ENCODE results near the gene CACNA2D3.
"Not testable (repeated sequence)": the region's sequence is repeated elsewhere in the genome, so short reads cannot be mapped to it uniquely, and the experiment has no call there.

CACNA2D3 gene

DNA sequence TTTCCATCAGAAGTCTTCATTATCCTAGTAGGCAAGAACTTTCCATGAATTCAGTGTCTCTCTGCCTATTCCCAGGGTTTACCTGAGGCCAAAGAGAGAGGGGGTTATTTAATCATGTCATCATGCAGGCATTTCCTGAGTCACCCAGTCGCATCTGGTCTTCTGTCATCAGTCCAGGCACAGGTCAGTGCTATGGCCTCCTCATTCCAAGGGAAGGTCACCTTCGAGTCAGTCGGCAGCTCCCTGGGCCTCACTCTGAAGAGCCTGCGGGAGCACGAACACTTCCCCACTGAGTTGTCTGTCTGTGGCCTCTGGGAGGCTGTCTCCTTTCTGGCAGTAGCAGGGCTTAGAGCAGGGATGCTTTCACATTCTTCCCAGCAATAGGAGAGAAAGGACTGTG is 831.7 kb downstream of the CACNA2D3 start:
- no peak for DNase-seq

DNA sequence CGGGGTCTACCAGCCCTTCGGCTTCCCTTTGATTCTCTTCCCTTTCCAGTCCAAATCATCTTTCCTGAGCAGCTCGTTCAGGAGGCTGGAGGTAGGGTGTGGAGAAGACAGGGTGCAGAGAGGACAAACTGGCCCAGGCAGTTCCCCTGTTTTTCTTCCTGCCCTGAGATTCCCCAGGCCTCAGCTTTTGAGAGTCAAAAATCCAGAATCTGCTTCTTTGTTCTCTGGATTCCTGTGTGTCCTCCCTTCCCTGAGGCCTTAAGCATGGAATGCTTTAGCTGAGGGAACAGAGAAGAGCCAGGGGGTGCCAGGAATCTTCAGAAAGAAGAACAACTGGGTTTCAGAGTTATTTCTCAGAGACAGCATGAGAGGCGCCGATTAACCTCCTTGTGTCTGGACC is 832.2 kb downstream of the CACNA2D3 start:
- no peak for DNase-seq

DNA sequence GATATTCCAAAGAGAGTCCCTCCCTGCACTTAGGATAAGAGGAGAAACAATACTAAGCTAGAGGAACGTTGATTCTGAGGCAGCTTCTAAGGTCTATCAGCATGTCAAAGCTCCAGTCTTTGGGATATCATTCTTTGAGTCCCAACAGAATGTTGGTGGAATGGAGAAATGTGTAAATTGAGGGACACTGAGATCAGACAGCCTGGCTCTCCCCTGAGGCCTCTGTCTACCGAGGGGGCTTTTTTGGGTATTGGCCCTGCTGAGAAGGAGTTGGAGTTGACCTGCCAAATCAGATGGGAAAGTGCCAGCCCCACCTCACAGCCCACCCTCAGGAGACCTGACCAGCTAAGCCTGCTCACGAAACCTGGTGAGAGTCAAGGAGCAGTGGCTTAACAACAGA is 833.1 kb downstream of the CACNA2D3 start:
- DNase-seq = no peak

DNA sequence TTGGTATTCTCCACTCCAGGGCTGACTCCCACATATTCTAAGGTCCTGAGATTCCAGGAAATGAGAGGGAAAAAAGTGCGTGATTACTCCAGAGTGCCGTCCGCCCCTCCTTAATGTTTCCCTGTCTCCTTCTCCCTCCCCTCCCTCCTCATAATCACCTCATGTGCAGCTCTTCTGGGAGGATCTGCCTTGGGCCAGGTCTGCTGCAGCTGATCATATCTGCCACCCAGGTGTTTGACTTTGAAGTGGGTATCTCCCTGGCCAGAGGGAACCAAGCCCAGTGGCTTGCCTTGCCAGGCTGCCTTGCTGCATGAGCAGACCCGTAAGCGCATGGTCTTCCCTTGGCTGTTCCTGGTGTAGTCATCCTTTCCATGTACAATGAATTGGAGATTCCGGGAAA is 833.6 kb downstream of the CACNA2D3 start:
- no peak for DNase-seq

DNA sequence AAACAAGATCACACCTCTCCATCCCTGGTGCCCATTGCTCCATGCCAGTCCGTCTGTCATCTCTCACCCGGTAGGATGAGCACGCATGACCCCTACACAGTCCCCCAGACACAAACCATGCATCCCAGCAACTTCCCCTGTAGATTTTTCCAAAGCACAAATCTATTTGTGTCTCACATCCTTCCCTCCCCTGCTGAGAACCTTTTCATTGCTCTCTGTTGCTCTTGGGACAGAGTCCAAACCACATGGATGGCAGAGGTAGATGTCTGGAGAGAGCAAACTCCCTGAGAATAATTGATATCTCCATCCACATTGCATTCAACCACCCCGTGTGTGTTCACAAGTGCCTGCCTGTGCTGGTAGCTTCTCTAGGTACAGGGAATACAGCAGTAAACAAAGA is 835.4 kb downstream of the CACNA2D3 start:
- DNase-seq = no peak

DNA sequence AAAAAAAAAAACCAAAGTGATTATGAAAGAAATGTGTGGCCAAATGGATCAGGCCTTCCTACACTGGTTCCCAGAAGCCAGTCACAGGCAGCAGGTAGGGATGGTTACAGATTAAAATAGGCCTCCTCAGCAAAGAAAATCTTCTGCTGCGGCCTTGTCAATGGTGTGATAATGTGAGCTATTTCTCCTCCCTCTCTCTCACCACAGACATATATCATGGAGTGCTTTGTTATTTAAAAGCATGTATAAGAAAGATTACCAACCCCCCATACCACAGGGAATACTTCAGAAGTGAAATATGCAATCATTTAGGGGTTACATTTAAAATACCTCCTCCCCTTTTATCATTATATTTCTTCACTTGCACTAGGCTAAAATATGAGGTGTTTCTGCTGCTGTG is 837.7 kb downstream of the CACNA2D3 start:
- DNase-seq = no peak

DNA sequence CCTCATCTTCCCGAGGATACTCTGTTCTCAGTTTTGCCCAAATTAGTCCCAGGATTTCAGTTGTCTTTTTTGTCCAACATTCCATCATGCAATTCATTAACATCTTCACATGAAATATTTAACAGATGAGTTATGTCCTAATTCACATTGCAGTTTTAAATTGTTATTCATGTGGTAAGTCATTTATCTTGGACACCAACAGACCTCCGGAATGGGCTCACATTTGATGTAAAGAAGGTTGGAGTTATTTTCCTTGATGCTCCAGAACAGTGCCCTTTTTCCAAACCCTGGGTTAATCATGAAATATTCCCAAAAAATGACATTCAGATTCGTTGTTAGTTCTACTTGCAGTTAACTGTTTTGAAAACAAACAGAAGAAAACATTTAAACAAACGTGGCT is 838.3 kb downstream of the CACNA2D3 start:
- DNase-seq = no peak

DNA sequence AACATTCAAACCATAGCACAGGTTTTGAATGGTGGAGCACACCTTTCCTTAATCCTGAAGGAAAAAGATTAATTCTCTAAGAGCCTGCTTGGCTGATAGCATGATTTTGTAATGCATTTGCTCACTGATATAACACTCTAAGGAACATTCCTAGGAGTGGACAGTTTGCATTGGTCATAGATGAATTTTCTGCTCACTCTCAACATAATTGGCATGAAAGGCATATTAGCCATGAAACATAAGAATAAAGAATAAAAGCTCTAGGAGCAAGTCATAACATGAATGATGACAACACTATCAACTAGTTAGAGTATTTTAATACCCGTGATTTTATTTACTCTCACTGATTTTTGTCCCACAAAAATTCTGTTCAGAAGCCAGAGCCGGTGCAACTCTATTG is 839.8 kb downstream of the CACNA2D3 start:
- DNase-seq = no peak

DNA sequence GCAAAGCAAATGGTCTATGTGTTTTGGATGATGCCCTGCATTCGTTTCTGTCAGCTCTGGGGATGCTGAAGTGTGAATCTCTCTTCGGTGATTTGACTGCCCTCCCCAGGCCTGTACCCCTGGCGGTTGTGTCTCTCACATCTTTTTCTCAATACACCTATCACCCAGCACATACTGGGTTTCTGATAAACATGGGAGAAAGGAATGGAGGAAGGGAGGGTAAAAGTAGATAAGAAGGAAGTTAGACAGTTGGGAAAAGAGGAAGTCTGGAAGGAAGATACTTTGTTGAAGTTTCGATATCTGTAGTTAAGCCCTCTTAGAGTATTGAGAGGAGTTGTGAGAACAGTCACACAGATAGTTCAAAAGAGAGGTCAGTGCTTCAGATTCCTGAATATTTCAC is 841.3 kb downstream of the CACNA2D3 start:
- DNase-seq = no peak

DNA sequence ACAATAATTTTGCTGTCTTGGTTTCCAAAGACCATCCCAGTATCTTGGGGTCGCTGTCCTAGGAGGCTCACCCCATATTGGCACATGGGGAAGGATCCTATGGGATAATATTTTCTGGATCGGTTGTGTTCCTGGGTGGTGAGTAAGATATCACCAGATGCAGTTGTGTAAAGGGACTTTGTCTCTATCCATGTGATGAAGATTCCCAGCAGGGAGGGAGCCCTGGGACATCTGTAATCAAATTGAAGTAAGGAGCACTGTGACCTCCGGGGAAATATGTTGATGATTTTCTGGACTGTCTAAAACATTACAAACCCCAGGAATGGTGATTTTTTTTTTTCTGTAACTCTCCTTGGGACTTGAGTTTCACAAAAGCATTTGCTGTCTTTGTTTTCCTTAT is 841.7 kb downstream of the CACNA2D3 start:
- no peak for DNase-seq

DNA sequence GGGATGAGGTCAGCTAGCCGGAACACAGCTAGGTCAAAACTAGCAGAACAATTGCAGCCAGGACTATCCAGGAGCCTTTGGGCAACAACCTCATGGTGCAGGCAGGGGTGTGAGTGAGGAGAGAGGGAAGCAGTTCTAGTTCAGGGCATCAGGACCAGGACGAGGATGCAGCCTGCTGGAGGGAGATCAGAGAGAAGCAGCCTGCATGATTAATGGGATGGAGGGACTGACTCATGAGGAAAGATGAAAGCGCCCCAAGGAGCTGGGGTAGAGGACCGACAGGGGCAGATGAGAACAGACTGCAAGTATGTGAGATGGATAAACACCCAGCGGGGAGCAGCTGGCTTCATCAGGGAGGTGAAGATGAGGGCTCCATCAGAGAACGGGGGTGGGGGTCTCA is 843.4 kb downstream of the CACNA2D3 start:
- no peak for DNase-seq

DNA sequence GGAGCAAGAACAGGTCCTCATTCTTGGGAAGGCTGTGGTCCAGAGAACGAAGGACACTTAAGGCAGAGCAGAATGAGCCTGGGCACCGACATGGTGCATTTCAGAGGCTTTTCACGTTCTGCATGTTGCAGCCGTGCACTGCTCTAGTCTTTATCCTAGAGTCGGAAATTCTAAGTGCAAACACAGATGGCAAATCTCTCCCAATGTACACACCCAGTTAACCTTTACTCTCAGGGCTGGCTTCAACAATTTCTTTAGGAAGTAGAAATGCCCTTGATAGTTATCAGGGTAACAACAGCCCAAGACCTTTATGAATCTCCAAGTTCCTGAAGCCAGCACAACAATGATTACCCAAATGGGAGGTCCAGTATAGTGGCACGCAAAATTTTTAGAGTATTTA is 844.6 kb downstream of the CACNA2D3 start:
- DNase-seq = no peak

DNA sequence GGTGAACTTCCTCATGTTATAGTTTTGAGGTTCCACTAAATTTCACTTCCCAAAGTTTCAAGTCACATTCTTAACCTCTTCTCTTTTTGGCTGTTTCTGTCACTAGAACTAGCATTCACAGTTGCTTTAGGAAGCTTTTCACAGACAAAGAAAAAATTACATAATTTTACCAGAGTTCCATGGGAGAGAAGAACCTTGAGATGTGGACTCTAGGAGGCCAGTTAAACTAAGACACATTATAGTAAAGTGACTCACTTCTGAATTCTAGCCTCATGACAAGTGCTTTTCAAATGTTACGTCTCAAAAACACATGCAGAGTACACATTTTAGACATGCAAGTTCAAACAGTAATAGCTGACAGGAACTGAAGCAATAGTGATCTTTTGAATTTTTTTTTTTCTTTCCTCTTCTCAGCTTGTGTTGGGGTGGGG is 845.4 kb downstream of the CACNA2D3 start:
- no peak for DNase-seq

DNA sequence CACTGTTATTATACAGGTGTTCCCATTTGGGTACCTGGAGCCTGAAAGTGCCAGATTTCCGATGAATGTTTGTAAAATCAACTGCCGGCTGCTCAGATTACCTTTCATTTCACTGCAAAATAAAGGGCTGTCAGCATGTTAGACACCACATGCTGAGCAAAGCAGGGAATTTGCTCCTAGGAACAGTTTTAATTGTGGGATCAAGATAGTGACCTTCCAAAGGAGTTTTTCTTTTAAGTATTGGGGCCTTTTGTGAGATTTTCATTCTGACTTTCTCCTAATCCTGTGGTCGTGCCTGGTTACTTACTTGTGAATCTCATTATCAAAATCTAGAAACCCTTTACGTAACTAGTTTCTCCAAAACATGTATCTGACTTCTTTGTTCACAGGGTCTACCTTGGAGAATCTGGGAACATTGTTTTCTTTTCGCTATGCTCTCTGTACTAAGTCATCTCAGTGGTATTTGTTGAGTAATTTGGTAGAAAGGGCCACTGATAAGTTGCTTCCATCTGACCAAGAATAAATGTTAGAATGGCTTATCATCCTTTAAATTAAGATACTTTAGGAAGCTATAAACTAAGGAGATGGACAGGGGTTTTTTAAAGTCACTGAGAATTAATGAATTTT is 846.3 kb downstream of the CACNA2D3 start:
- no peak for DNase-seq

DNA sequence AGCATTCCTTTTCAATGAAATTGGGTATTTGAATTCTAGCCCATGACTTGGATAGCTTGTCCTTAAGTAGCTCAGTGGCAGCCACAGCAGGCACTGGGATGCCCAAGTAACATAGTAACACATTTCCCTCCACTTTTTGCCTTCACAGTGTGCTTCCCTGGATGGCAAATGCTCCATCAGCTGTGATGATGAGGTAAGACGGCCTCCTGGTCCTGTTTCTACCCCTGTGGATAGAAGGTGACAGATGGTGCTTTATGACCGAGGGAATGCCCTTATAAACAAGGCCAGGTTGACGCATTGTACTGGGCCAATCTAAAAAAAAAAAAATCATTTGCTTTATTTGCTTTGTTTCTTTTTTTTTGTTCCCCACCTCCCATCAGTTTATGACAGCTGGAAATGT is 847.3 kb downstream of the CACNA2D3 start:
- DNase-seq = no peak

DNA sequence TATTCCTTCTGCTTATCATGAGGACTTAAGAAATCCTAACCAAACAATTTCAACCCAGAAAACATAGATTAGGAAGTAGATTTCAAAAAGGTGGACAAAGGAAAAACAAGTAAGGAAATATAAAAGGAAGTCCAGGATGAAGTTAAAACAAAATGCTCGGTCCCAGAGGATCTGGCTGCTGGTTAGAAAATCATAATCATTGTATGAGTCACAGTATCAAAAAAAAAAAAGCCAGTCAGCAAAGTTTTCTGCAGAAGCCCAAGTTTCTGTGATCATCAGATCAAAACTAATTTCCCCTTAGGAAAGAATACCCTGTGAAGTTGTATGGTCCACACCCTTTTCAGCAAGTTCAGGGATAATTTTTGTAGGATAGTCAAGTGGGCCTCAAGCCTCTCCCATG is 848.5 kb downstream of the CACNA2D3 start:
- no peak for DNase-seq

DNA sequence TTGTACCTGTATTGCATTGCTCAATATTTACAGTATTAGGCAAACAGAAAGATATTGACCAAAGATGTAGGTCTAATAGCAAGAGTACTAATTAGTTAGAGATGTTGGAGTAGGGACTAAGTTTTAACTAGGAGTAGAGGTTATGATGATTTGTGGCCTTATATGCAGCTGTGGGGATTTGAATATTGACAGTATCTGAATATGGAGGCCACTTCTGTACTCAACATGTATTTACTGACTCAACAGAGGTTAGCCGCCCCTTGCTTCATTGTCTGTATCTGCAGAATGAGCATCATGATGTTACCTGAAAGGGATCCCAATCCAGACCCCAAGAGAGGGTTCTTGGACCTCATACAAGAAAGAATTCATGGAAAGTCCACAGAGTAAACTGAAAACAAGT is 855.1 kb downstream of the CACNA2D3 start:
- no peak for DNase-seq

DNA sequence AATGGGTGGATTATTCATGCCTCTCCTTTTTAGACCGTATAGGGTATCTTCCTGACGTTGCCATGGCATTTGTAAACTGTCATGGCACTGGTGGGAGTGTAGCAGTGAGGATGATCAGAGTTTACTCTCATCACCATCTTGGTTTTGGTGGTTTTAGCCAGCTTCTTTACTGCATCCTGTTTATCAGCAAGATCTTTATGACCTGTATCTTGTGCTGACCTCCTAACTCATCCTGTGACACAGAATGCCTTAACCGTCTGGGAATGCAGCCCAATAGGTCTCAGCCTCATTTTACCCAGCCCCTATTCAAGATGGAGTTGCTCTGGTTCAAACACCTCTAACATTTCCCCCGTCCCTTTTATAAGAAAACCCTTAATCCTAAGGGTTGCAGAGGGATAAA is 855.6 kb downstream of the CACNA2D3 start:
- DNase-seq = not testable (repeated sequence)

DNA sequence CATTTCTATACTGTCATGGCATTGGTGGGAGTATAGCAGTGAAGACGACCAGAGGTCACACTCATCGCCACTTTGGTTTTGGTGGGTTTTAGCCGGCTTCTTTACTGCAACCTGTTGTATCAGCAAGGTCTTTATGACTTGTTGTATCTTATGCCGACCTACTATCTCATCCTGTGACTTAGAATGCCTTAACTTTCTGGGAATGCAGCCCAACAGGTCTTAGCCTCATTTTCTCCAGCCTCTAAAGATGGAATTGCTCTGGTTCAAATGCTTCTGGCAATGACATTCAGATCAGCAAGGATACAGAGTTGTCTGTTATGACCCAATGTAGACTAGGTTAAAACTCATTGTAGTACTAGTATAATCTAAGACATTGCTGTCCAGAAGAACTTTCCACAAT is 860.5 kb downstream of the CACNA2D3 start:
- no peak for DNase-seq

DNA sequence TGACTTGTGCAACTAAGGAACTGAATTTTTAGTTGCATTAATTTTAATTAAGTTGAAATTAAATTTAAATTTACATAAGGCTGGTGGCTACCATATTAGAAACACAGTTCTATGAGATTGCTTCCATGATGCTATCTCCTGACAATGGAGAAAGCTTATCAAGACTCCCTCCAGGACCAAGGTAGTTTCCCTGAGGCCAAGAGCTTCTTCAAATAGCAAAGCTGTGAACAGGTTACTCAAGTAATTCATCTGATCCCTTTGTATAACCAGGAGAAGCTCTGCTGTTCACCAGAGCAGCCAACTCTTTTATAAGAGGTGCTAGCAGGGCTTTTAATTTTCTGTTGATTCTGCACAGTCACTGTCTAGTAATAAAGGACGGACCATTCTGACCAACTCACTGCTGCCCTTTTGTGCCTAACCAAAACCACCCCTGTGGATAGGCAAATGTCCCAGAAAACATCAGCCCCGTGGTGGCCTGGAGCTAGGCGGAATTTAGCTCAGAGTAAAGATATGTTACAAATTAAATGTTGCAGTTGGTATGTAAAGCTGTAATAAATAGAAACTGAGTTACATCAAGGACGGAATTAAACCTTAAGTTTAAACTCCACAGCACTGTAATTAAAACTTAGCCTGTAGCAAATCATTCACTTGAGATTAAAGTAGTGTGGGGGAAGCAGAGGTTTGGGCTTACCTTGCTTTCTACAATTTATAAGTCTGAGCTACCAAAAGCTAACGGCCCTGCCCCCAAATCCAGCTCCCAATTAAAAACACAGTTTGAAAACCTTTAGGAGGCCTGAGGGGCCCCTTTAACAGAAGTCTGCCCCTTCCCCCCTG is 861.1 kb downstream of the CACNA2D3 start:
- no peak for DNase-seq

DNA sequence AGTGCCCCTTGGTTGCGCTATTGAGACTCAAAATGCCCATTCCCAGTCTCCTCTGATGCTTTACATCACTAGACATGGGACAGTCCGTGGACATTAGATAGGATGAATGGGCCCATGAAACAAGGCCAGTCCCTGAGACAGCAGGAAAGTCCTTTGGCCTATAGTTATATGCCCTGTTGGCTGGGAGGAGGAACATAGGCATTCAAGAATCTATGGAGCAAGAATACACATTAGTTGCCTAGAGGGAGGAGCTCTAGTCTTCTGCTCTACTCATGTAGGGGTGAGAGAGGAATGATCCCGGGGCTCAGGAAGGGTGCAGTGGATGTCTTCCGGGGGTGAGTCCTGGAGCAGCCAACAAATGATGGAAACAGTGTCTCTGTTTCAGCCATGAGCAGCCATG is 863.5 kb downstream of the CACNA2D3 start:
- DNase-seq = no peak

DNA sequence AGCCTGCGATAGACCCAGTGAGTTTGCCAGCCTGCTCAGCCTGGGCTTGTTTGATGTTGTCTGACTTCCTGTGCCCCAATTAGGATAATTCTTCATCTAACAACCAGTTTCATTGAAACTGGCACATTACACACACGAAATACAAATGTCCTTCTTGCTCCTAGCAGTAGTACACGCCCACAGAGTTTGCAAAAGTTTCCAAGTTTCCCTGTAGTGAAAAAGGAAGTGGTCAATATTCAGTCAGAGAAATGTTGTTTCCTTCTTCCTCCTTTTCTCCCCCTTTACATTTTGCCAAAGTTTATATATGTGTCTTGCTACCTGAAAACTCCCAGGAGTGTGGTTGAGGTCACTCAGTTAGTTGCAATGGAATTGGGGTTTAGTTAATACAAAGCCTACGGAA is 863.9 kb downstream of the CACNA2D3 start:
- DNase-seq = no peak

DNA sequence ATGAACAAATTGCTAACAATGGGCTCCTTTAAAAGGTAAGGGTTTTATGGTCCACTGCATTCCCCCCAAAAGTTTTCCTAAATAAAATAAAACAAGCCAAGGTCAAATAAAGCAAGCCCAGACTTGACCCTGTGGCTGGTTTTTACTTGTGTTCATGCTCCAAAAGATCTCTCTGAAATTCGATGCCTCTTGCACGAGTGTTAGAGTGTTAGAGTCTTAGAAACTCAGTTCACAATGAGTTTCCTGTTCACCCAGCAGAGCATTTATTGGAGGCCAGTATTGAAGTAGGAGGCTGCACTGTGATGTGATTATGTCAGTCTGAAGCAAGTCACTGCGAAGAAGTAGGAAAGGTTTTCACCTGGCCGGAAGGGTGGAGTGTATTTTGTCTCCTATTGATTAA is 865.4 kb downstream of the CACNA2D3 start:
- no peak for DNase-seq

DNA sequence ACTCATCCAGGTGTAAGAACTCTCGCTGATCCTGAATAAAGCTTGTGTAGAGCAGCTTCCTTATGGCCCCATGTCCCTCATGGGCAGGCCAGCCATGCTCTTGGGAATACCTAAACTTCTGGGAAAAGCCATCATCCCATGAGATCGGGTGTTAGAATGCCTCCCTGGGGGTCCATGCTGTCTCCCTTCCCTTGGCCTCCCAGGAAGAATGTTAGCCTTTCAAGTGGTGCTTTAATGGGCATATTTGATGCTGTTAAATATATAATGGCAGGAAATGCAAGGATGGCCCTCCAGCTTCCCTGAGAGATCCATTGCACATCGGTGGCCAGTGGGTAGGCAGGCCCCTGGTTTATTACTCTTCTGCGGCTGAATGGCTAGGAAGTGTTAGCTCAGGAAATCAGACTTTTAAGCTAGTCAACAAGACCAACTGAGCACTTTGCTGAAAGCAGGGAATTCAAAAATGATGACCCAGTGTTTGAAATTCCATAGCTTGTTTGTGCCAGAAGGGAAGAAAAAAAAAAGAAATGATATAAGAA is 866.0 kb downstream of the CACNA2D3 start:
- DNase-seq = no peak
